GM21786 (cell line): ENCODE measurements around the gene MARVELD2.
"Not testable (repeated sequence)": the region's sequence is repeated elsewhere in the genome, so short reads cannot be mapped to it uniquely, and the experiment has no call there.

Source experiments
- ATAC-seq: cut with Tn5 transposase; IDR thresholded peaks from one replicate; pipeline ENCODE4 v1.9.1; 2021; ENCODE audit not compliant: unreplicated experiment

The MARVELD2 gene

GRCh38 chr5:69414885-69415583 is at the start of gene MARVELD2:
Gene MARVELD2, plus strand, starts transcription at chr5:69415116. Its CDS starts 4,270 bp downstream, at chr5:69419386.
- peak; percentile 78 for ATAC-seq

- no peak for ATAC-seq
These were observed 47.1 kb upstream of the MARVELD2 start for GRCh38 chr5:69367697-69368279.

GRCh38 chr5:69368458-69369339 is 46.2 kb upstream of the MARVELD2 start:
- ATAC-seq = peak; percentile 24

GRCh38 chr5:69369340-69370121 is 45.4 kb upstream of the MARVELD2 start, which contains the start of the genes AK6, RAD17 and TAF9:
Gene AK6, minus strand, starts transcription at chr5:69369520. Its CDS starts 30 bp downstream, at chr5:69369490.
Gene RAD17, plus strand, starts transcription at chr5:69369818. Its CDS starts 2,391 bp downstream, at chr5:69372209.
Gene TAF9, minus strand, starts transcription at chr5:69369520. Its CDS starts 3,783 bp downstream, at chr5:69365737.
- peak; percentile 88 for ATAC-seq

- not testable (repeated sequence) for ATAC-seq
These were observed 44.6 kb upstream of the MARVELD2 start for GRCh38 chr5:69370335-69370734.

- ATAC-seq = no peak
These were observed 42.5 kb upstream of the MARVELD2 start for GRCh38 chr5:69372394-69372793.

- ATAC-seq = peak; percentile 74
These were observed 39.9 kb upstream of the MARVELD2 start for GRCh38 chr5:69374911-69375446.

- no peak for ATAC-seq
These were observed 36.5 kb upstream of the MARVELD2 start for GRCh38 chr5:69378376-69378775.

- ATAC-seq = no peak
These were observed 10.1 kb upstream of the MARVELD2 start for GRCh38 chr5:69404659-69405330.

GRCh38 chr5:69415584-69415958 is 655 bp downstream of the MARVELD2 start:
- no peak for ATAC-seq

GRCh38 chr5:69416180-69416579 is 1.3 kb downstream of the MARVELD2 start:
- ATAC-seq = no peak

- ATAC-seq = no peak
These were observed 1.8 kb downstream of the MARVELD2 start for GRCh38 chr5:69416699-69417098.

GRCh38 chr5:69418554-69418953 is 3.6 kb downstream of the MARVELD2 start:
- no peak for ATAC-seq

GRCh38 chr5:69431424-69432303 is 16.7 kb downstream of the MARVELD2 start:
- no peak for ATAC-seq

GRCh38 chr5:69432412-69433206 is 17.7 kb downstream of the MARVELD2 start:
- peak; percentile 71 for ATAC-seq

- ATAC-seq = not testable (repeated sequence)
These were observed 20.5 kb downstream of the MARVELD2 start for GRCh38 chr5:69435276-69435884.

GRCh38 chr5:69444127-69444754 is 29.3 kb downstream of the MARVELD2 start:
- ATAC-seq = no peak
